ENCODE results near the gene DNAH3. TPM values are rescaled to one million over a fixed set of nuclear protein-coding genes. Genes with fewer than 3 reads are reported as not detected.
"Not testable (repeated sequence)": the region's sequence is repeated elsewhere in the genome, so short reads cannot be mapped to it uniquely, and the experiment has no call there.

DNAH3 gene
- total RNA-seq, 2 donors from 2014 or later: 4.8 to 4.9 TPM

DNA sequence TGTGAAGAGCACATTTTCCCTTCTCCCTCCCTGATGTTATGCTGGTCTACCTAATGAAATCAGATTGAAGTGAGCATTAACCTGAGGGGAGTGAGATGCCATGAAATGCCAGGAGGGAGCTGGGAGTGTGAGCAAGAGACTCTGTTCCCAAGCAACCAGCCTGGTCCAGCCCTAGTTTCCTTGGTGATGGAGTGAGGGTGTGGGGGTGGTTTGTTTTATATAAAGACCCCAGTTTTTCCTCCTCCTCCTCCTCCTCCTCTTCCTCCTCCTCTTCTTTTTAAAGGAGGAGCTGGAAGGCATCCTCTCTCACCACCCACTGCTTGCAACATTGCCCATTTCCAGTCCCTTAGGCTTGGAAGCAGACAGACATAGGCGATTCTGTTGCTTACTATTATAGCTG lies 97.1 kb downstream of the DNAH3 start:
- DNase-seq (no peak), ATAC-seq (no peak)
- intact Hi-C loops (cut with DNase I, micrococcal nuclease): no loop called here

DNA sequence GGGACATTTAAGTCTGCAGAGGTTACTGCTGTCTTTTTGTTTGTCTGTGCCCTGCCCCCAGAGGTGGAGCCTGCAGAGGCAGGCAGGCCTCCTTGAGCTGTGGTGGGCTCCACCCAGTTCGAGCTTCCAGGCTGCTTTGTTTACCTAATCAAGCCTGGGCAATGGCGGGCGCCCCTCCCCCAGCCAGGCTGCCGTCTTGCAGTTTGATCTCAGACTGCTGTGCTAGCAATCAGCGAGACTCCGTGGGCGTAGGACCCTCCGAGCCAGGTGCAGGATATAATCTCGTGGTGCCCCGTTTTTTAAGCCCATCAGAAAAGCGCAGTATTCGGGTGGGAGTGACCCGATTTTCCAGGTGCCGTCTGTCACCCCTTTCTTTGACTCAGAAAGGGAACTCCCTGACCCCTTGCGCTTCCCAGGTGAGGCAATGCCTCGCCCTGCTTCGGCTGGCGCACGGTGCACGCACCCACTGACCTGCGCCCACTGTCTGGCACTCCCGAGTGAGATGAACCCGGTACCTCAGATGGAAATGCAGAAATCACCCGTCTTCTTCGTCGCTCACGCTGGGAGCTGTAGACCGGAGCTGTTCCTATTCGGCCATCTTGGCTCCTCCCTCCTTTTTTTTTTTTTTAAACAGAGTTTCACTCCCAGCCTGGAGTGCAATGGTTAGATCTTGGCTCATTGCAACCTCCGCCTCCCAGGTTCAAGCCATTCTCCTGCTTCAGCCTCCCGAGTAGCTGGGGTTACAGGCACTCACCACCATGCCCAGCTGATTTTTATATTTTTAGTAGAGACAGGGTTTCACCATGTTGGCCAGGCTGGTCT lies 102.3 kb downstream of the DNAH3 start:
- ATAC-seq (peak; percentile 59), DNase-seq (peak; percentile 39 to 69)
- intact Hi-C loops (cut with DNase I, micrococcal nuclease): not testable (repeated sequence)

DNA sequence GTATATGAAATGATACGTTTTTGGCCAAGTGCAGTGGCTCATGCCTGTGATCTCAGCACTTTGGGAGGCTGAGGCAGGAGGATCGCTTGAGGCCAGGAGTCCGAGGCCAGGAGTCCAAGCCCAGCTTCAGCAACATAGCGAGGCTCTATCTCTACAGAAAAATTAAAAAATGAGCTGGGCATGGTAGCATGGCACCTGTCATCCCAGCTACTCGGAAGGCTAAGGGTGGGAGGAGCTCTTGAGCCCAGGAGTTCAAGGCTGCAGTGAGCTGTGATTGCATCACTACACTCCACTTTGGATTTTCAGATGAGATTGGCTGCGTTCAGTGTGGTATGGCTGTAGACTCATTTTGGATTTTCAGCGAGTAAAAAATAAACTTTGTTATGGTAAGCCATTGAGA lies 112.4 kb downstream of the DNAH3 start:
- intact Hi-C loops (cut with DNase I, micrococcal nuclease): no loop called here
- DNase-seq: no peak
- ATAC-seq: no peak

DNA sequence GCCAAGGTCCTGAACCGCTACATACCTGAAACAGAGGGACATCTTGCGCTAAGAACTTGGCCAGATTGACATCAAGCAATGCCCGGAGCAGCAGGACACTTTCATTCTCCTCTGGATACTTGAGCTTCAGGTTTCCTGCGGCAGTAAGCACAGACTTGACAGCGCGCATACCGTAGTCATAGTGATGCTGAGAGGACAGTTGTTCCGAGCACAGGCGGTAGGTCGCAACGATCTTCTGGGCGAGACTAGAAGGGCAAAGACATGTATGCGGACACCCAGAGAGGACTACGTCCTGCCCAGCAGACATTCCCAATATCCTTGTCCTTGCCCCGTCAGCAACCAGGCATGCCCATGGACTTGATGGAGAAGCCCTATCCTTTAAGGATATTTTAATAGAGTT lies 112.9 kb downstream of the DNAH3 start:
- intact Hi-C loops (cut with DNase I, micrococcal nuclease): no loop called here
- no peak for DNase-seq
- no peak for ATAC-seq

DNA sequence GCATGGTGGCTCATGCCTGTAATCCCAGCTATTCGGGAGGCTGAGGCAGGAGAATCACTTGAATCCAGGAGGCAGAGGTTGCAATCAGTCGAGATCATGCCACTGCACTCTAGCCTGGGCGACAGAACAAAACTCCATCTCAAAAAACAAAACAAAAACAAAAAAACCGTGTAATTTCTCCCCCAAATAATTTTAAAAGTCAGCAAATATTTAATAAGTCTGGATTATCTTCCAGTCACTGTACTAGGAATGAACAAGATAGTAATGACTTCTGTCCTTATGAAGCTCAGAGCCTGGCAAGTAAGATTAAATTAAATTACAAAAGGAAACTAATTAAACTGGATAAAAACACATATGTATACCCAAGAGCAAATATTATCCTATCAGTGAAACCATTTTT lies 113.5 kb downstream of the DNAH3 start:
- no peak for DNase-seq
- intact Hi-C loops (cut with DNase I, micrococcal nuclease): no loop called here
- ATAC-seq: no peak

DNA sequence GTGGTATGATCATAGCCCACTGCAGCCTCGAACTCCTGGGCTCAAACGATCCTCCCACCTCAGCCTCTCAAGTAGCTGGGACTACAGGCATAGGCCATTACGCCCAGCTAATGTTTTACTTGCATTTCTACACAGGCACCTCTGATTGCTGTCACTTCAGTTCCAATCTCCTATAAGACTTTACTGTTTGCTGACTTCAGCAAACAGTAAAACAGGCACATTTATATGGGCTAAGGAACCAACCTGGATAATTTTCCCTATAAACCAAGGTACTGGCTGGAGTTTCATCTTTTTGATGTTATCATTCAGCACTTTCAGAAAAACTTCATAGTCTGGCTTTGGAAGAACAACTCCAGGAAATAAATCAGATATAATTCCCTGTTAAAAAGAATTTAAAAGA lies 114.2 kb downstream of the DNAH3 start:
- intact Hi-C loops (cut with DNase I, micrococcal nuclease): no loop called here
- ATAC-seq: no peak
- no peak for DNase-seq

DNA sequence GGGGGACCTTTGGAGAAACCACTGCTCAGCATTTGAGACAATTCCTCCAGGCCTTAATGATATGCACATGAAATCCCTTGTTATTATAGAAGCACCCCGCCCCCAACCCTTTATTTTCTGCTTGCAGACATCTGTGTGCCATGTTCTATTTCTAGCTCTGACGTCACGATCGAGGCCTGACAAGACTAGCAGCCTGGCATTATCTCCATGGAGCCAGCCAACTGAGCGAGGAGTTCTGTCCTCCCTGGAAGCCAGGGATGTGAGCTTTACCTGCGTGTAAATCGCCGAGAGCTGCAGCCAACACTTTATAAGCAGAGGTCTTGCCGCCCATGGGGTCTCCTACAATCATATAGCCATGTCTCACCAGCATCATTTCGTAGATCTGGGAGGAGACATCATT lies 116.9 kb downstream of the DNAH3 start:
- intact Hi-C loops (cut with DNase I, micrococcal nuclease): no loop called here
- no peak for DNase-seq
- no peak for ATAC-seq

DNA sequence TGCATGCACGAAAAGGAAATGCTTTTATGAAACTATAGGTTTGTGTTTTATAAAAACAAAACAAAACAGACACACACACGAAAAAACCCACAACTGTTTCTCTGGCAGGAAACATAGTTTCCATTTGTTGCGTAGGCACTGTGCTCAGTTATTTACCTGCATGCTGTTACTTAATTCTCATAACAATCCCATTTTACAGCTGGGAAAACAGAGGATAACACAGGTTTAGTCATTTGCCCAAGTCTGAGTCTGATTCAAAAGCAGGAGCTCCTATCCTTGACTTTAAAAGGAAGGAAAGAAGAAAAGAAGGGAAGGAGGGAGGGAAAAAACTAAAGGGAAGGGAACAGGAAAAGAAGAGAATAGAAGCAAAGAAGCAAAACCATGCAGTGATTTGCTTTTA lies 117.4 kb downstream of the DNAH3 start:
- intact Hi-C loops (cut with DNase I, micrococcal nuclease): no loop called here
- no peak for ATAC-seq
- no peak for DNase-seq

DNA sequence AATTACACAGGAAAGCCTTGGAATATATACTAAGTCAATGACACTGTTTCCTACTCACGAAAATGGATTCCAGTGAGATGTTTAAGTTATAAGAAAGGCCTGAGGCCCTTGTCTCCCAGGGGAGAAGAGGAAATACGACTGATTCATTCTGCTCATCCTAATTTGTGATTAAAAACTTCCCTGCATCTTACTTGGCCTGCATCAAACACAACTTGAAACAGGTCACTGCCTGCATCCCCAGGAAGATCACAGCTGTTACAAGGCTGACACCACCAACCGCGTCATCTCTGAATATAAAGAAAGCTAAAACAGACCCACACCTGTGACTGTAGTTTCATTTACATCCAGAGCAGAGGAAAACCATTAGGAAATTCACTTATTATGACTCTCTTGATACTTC lies 121.9 kb downstream of the DNAH3 start:
- no peak for ATAC-seq
- intact Hi-C loops (cut with DNase I, micrococcal nuclease): no loop called here
- no peak for DNase-seq

DNA sequence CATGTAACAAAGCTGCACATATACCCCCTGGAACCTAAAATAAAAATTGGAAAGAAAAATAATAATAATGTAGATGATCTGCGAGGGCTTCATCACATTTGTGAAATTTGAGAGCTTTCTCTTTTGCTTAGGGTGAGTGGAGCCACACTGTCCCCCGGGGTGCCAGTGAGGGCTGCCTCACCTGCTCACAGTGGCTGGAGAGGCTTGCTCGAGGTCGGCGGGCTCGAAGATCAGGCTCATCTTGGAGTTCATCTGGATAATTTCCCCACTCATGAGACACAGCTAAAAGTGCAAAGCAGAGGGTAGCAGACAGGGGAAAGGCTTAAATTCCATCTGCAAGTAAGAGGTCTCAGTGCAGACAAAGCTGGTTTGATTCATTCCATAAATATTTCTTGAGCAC lies 123.8 kb downstream of the DNAH3 start:
- DNase-seq (no peak), ATAC-seq (no peak)
- intact Hi-C loops (cut with DNase I, micrococcal nuclease): no loop called here

DNA sequence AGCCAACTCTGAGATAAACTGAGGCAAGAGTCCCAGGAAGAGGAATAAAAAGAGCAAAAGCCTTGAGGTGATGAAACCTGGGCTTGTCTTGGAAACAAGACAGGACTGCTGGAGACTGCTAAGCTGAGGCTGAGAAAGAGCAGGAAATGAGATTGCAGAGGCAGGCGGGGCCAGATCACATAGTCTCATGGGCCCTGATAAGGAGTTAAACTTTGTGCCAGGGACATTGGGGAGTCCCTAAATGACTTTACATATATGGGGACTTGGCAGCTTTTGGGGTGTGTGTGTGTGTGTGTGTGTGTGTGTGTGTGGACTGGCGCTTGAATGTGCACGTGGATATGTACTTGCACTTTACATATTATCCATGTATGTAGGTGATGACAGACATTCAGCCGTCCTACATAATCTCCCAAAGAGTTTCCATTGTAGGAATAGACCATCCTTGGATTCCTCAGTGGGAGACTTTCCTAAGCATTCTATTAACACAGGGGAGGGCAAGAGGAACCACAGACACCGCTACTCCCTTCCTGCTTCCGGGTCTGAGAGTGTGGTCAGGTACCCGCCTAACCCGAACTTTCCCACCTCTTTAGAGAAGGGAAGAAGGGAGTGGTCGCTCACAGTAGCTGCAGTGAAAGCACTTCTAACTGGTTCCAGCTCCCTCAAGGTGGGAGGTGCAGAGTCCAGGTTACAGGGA lies 127.0 kb downstream of the DNAH3 start:
- DNase-seq (peak in 1 of 2 donors; percentile 16), ATAC-seq (peak; percentile 80)
- intact Hi-C loops (cut with DNase I, micrococcal nuclease): no loop called here

DNA sequence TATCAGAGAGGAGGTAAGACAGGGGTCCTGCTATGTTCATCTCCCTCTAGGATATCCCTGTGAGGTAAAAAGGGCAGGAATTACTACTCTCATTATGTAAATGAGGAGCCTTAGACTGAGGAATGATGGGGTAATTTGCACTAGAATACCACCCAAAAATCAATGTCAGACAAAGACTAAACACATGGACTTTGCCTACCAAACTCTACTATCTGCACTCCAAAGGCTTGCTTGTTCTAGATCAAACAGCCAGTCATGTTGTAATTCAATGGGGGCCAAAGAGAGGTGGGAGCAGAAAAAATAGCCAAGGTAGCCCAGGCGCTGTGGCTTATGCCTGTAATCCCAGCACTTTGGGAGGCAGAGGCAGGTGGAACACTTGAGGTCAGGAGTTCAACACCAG lies 129.3 kb downstream of the DNAH3 start:
- intact Hi-C loops (cut with DNase I, micrococcal nuclease): no loop called here
- ATAC-seq (no peak), DNase-seq (no peak)

DNA sequence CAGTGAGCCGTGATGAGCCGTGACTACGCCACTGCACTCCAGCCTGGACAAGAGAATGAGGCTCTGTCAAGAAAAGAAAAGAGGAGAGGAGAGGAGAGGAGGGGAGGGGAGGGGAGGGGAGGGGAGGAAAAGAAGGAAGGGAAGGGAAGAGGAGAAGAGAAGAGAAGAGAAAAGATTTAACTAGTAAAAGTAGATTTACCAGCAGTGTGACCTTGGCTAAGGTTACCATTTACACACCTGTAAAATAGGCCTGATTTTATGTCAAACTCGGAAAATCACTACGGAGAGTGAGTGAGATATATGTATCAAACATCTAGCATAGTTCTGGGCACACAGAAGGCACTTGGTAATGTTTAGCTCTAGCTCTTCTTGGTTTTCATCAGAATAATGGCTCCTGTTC lies 140.8 kb downstream of the DNAH3 start:
- no peak for ATAC-seq
- intact Hi-C loops (cut with DNase I, micrococcal nuclease): no loop called here
- DNase-seq: no peak

DNA sequence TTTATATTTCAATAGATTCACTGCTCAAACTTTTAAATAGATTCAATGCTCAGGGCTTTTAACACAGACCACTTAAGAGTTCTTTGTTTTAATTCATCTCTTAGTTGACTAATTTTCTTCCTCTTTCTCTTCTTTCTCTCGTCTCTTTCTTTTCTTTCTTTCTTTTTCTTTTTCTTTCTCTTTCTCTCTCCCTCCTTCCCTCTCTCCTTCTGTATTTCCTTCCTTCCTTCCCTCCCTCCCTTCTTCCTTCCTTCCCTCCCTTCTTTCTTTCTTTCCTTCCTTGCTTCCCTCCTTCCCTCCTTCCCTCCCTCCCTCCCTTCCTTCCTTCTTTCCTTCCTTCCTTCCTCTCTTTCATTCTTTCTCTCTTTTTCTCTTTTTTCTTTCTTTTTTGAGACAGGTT lies 145.6 kb downstream of the DNAH3 start:
- intact Hi-C loops (cut with DNase I, micrococcal nuclease): no loop called here
- ATAC-seq (no peak), DNase-seq (no peak)

DNA sequence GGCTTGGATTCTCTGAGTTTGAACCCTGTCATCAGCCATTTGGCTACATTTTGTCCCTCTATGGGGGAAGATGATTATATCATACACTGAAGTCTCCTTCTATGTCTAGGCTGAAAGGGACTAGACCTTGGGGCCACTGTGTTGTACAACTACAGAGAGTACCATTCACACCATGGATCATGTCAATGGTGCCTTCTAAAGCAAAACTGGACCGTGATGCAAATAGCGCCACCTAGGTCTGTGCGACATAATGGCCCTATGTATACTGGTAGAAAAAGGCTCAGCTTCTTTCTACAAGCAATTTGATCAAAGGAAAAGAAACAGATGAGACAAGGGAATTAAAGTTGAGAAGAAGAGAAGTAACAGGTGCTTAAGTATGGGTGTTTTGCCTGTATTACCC lies 149.4 kb downstream of the DNAH3 start:
- intact Hi-C loops (cut with DNase I, micrococcal nuclease): no loop called here
- peak in 1 of 2 donors; percentile 37 for DNase-seq
- ATAC-seq: no peak

DNA sequence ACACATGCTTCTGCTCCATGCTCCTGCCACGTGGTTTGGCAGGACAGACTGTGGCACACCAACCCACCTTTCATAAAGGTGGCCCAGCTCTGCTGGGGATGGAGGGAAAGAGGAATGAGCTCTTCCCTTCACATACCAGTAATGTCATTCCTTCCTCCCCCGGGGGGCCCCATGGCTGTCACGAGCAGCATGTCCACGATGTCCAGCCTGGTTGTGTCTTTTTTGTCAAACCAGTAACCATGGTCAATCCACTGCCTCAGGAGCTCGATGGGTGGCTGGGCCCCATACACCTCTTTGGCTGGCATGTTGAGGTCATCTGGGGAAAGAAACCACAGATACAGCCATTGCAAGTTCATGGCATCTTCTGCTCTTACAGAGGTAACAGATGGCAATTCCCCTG lies 153.5 kb downstream of the DNAH3 start:
- no peak for ATAC-seq
- intact Hi-C loops (cut with DNase I, micrococcal nuclease): no loop called here
- DNase-seq: no peak

DNA sequence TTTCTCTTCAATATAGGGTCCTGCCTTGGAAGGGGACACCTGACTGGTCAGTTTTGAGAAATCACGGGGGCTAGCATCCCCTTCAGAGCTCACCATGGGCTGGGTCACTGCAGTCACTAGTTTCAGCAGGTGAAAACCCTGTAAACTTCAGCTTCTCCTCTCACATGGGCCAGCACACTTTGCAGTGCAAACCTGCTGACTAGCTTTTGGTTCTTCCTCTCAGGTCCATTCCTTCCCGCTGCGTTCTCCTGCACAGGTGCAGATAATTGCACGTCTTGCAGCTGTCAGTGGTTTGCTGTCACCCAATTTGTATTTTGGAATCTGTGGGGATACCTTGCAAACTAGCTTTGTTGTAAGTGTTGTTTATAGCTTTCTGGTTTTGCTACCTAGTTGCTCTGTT lies 154.9 kb downstream of the DNAH3 start:
- ATAC-seq (no peak), DNase-seq (no peak)
- intact Hi-C loops (cut with DNase I, micrococcal nuclease): no loop called here

DNA sequence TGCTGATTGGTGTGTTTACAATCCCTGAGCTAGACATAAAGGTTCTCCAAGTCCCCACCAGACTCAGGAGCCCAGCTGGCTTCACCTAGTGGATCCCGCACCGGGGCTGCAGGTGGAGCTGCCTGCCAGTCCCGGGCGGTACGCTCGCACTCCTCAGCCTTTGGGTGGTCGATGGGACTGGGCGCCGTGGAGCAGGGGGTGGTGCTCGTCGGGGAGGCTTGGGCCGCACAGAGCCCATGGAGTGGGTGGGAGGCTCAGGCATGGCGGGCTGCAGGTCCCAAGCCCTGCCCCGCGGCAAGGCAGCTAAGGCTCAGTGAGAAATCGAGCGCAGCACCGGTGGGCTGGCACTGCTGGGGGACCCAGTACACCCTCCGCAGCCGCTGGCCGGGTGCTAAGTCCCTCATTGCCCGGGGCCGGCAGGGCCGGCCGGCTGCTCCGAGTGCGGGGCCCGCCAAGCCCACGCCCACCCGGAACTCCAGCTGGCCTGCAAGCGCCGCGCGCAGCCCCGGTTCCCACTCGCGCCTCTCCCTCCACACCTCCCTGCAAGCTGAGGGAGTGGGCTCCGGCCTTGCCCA lies 161.1 kb downstream of the DNAH3 start:
- ATAC-seq; intact Hi-C loops (cut with DNase I, micrococcal nuclease); DNase-seq: not testable (repeated sequence)

DNA sequence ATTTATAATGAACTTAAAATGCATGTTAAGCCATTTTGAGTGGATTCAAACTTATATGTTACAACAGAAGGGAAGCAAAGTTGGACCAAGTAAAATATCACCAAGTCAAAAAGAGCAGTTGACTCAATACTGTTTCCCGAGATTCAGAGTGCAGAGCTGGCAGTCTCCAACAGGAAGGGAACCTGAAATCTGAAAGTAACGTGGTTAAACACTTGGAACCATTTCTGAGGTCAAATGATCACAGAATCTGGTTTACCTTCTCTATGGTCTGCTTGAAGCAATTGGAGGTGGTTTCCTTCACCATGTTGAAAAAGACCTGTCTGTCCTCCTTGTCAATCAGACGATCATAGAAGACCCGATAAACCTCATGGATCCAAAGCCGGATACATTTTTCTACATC lies 163.6 kb downstream of the DNAH3 start:
- intact Hi-C loops (cut with DNase I, micrococcal nuclease): no loop called here
- ATAC-seq (no peak), DNase-seq (no peak)

DNA sequence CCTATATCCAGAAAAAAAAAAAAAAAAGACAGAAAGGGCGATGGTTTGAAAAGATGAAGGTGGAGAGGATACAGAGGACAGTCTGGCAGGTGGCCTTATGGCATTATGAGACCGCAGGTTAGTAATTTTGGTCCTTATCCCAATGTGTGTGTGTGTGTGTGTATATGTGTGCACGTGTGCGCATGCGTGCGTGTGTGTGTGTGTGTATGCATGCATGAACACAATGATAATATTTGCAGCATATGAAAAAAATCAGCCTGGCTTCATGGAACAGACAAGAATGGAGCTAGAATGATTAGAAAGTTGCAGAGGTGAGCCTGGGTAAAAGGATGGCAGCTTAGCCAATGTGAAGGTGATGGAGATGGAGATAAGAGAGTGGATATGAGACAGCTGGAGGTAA lies 166.6 kb downstream of the DNAH3 start:
- DNase-seq: no peak
- no peak for ATAC-seq
- intact Hi-C loops (cut with DNase I, micrococcal nuclease): no loop called here
